ENCODE measurements around the gene GRID1.

The GRID1 gene

DNA sequence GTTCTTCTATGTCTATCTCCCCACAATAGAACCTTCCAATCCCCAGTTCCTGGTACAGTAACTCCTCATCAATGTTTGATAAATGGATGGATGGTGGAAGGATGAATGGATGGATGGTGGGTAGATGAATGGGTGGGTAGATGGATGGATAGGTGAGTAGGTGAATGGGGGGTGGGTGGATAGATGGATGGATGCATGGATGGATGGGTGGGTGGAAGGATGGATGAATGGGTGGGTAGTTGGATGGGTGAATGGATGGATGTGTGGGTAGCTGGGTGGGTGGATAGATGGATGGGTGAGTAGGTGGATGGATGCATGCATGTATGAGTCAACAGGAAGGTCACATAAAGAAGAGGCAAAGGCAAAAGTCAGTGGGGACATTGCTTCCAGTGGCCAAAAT, 116.8 kb downstream of the GRID1 start:
- DNase-seq (ENCODE audit: low read depth, low spot score) = no peak
- peaks cover 8% of the 10 kb centered on the region for H3K4me1 ChIP-seq (ENCODE audit: insufficient read depth, insufficient read length)
- H3K4me3 ChIP-seq (ENCODE audit: insufficient read length, low read depth) = no peak overlapping the region
- H3K27me3 ChIP-seq (ENCODE audit: insufficient read depth, insufficient read length) = no peaks in the 10 kb centered on the region
- no peaks in the 10 kb centered on the region for H3K36me3 ChIP-seq (ENCODE audit: insufficient read depth, insufficient read length, low read length)
- H3K9me3 ChIP-seq (ENCODE audit: insufficient read depth, low read length) = peaks cover 10% of the 10 kb centered on the region; the same call in 1 of the 2 replicates
- no peak for TF ChIP-seq ZNF274 (IDR thresholded peaks at IDR 0.05; ENCODE audit: low read depth, low read length)
- TF ChIP-seq SUZ12 (IDR thresholded peaks at IDR 0.05; ENCODE audit: extremely low read depth, insufficient read depth, insufficient read length) = no peak
- TF ChIP-seq YY1 (IDR thresholded peaks at IDR 0.05; ENCODE audit: insufficient read depth, insufficient read length) = no peak
- no peak overlapping the region for H3K9ac ChIP-seq (ENCODE audit: insufficient read length, low read depth)

DNA sequence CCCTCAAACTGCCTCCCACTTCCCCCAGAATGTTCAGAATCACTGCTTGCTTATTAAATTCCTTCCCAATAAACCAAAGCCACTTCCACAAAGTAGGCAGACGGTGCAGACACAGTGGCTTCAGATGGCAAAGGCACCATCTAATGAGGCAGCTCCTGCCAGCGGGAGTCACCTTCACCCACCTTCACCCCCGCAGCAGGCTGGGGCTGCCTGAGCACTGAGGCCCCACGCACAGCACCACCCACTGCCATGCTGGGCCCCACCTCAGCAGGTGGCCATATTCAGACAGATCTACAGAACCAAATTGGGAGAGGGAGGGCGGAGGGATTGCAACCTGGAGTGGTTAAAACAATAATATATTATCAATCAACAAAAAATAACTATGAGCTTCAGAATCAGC, 118.5 kb downstream of the GRID1 start:
- no peak overlapping the region for H3K9ac ChIP-seq (ENCODE audit: insufficient read length, low read depth)
- no peaks in the 10 kb centered on the region for H3K36me3 ChIP-seq (ENCODE audit: insufficient read depth, insufficient read length, low read length)
- H3K27me3 ChIP-seq (ENCODE audit: insufficient read depth, insufficient read length) = no peaks in the 10 kb centered on the region
- H3K4me3 ChIP-seq (ENCODE audit: insufficient read length, low read depth) = no peak overlapping the region
- no peak for DNase-seq (ENCODE audit: low read depth, low spot score)
- peaks cover 10% of the 10 kb centered on the region; the same call in 1 of the 2 replicates for H3K9me3 ChIP-seq (ENCODE audit: insufficient read depth, low read length)
- TF ChIP-seq SUZ12 (IDR thresholded peaks at IDR 0.05; ENCODE audit: extremely low read depth, insufficient read depth, insufficient read length) (no peak), ZNF274 (IDR thresholded peaks at IDR 0.05; ENCODE audit: low read depth, low read length) (no peak), YY1 (IDR thresholded peaks at IDR 0.05; ENCODE audit: insufficient read depth, insufficient read length) (no peak)
- H3K4me1 ChIP-seq (ENCODE audit: insufficient read depth, insufficient read length) = peaks cover 1% of the 10 kb centered on the region

- H3K4me3 ChIP-seq (ENCODE audit: insufficient read length, low read depth) = no peak overlapping the region
- DNase-seq (ENCODE audit: low read depth, low spot score) = no peak
- TF ChIP-seq ZNF274 (IDR thresholded peaks at IDR 0.05; ENCODE audit: low read depth, low read length) (no peak), SUZ12 (IDR thresholded peaks at IDR 0.05; ENCODE audit: extremely low read depth, insufficient read depth, insufficient read length) (no peak), YY1 (IDR thresholded peaks at IDR 0.05; ENCODE audit: insufficient read depth, insufficient read length) (no peak)
- no peak overlapping the region for H3K9ac ChIP-seq (ENCODE audit: insufficient read length, low read depth)
- H3K4me1 ChIP-seq (ENCODE audit: insufficient read depth, insufficient read length) = no peaks in the 10 kb centered on the region
- H3K36me3 ChIP-seq (ENCODE audit: insufficient read depth, insufficient read length, low read length) = no peaks in the 10 kb centered on the region
- no peaks in the 10 kb centered on the region for H3K27me3 ChIP-seq (ENCODE audit: insufficient read depth, insufficient read length)
- H3K9me3 ChIP-seq (ENCODE audit: insufficient read depth, low read length) = peaks cover 10% of the 10 kb centered on the region; the same call in 1 of the 2 replicates
Observed at GRCh38 chr10:86247588-86247987, 119.0 kb downstream of the GRID1 start.

GRCh38 chr10:86247073-86247472, 119.5 kb downstream of the GRID1 start:
- H3K4me1 ChIP-seq (ENCODE audit: insufficient read depth, insufficient read length) = no peaks in the 10 kb centered on the region
- DNase-seq (ENCODE audit: low read depth, low spot score) = no peak
- TF ChIP-seq SUZ12 (IDR thresholded peaks at IDR 0.05; ENCODE audit: extremely low read depth, insufficient read depth, insufficient read length) (no peak), ZNF274 (IDR thresholded peaks at IDR 0.05; ENCODE audit: low read depth, low read length) (no peak), YY1 (IDR thresholded peaks at IDR 0.05; ENCODE audit: insufficient read depth, insufficient read length) (no peak)
- no peaks in the 10 kb centered on the region for H3K27me3 ChIP-seq (ENCODE audit: insufficient read depth, insufficient read length)
- no peaks in the 10 kb centered on the region for H3K36me3 ChIP-seq (ENCODE audit: insufficient read depth, insufficient read length, low read length)
- peaks cover 10% of the 10 kb centered on the region; the same call in 1 of the 2 replicates for H3K9me3 ChIP-seq (ENCODE audit: insufficient read depth, low read length)
- H3K4me3 ChIP-seq (ENCODE audit: insufficient read length, low read depth) = no peak overlapping the region
- H3K9ac ChIP-seq (ENCODE audit: insufficient read length, low read depth) = no peak overlapping the region

GRCh38 chr10:86246279-86246940, 120.2 kb downstream of the GRID1 start:
- H3K4me1 ChIP-seq (ENCODE audit: insufficient read depth, insufficient read length) = no peaks in the 10 kb centered on the region
- no peak for DNase-seq (ENCODE audit: low read depth, low spot score)
- no peak overlapping the region for H3K9ac ChIP-seq (ENCODE audit: insufficient read length, low read depth)
- no peaks in the 10 kb centered on the region for H3K36me3 ChIP-seq (ENCODE audit: insufficient read depth, insufficient read length, low read length)
- H3K9me3 ChIP-seq (ENCODE audit: insufficient read depth, low read length) = peaks cover 10% of the 10 kb centered on the region; the same call in 1 of the 2 replicates
- H3K4me3 ChIP-seq (ENCODE audit: insufficient read length, low read depth) = no peak overlapping the region
- H3K27me3 ChIP-seq (ENCODE audit: insufficient read depth, insufficient read length) = no peaks in the 10 kb centered on the region
- TF ChIP-seq YY1 (IDR thresholded peaks at IDR 0.05; ENCODE audit: insufficient read depth, insufficient read length) (no peak), ZNF274 (IDR thresholded peaks at IDR 0.05; ENCODE audit: low read depth, low read length) (no peak), SUZ12 (IDR thresholded peaks at IDR 0.05; ENCODE audit: extremely low read depth, insufficient read depth, insufficient read length) (no peak)

- TF ChIP-seq YY1 (IDR thresholded peaks at IDR 0.05; ENCODE audit: insufficient read depth, insufficient read length) (no peak), ZNF274 (IDR thresholded peaks at IDR 0.05; ENCODE audit: low read depth, low read length) (no peak), SUZ12 (IDR thresholded peaks at IDR 0.05; ENCODE audit: extremely low read depth, insufficient read depth, insufficient read length) (no peak)
- H3K4me1 ChIP-seq (ENCODE audit: insufficient read depth, insufficient read length) = no peaks in the 10 kb centered on the region
- H3K36me3 ChIP-seq (ENCODE audit: insufficient read depth, insufficient read length, low read length) = no peaks in the 10 kb centered on the region
- H3K9me3 ChIP-seq (ENCODE audit: insufficient read depth, low read length) = peaks cover 7% of the 10 kb centered on the region; the same call in 1 of the 2 replicates
- no peak overlapping the region for H3K9ac ChIP-seq (ENCODE audit: insufficient read length, low read depth)
- H3K27me3 ChIP-seq (ENCODE audit: insufficient read depth, insufficient read length) = no peaks in the 10 kb centered on the region
- DNase-seq (ENCODE audit: low read depth, low spot score) = no peak
- H3K4me3 ChIP-seq (ENCODE audit: insufficient read length, low read depth) = no peak overlapping the region
Observed at GRCh38 chr10:86245015-86245394, 121.6 kb downstream of the GRID1 start.

GRCh38 chr10:86244297-86245014, 122.1 kb downstream of the GRID1 start:
- no peak overlapping the region for H3K4me3 ChIP-seq (ENCODE audit: insufficient read length, low read depth)
- DNase-seq (ENCODE audit: low read depth, low spot score) = no peak
- no peak overlapping the region for H3K9ac ChIP-seq (ENCODE audit: insufficient read length, low read depth)
- no peaks in the 10 kb centered on the region for H3K36me3 ChIP-seq (ENCODE audit: insufficient read depth, insufficient read length, low read length)
- H3K4me1 ChIP-seq (ENCODE audit: insufficient read depth, insufficient read length) = no peaks in the 10 kb centered on the region
- no peaks in the 10 kb centered on the region for H3K27me3 ChIP-seq (ENCODE audit: insufficient read depth, insufficient read length)
- H3K9me3 ChIP-seq (ENCODE audit: insufficient read depth, low read length) = peaks cover 8% of the 10 kb centered on the region; the same call in 1 of the 2 replicates
- no peak for TF ChIP-seq SUZ12 (IDR thresholded peaks at IDR 0.05; ENCODE audit: extremely low read depth, insufficient read depth, insufficient read length)
- TF ChIP-seq ZNF274 (IDR thresholded peaks at IDR 0.05; ENCODE audit: low read depth, low read length) = no peak
- TF ChIP-seq YY1 (IDR thresholded peaks at IDR 0.05; ENCODE audit: insufficient read depth, insufficient read length) = no peak
